ENCODE data around the gene SRPX.

DNA sequence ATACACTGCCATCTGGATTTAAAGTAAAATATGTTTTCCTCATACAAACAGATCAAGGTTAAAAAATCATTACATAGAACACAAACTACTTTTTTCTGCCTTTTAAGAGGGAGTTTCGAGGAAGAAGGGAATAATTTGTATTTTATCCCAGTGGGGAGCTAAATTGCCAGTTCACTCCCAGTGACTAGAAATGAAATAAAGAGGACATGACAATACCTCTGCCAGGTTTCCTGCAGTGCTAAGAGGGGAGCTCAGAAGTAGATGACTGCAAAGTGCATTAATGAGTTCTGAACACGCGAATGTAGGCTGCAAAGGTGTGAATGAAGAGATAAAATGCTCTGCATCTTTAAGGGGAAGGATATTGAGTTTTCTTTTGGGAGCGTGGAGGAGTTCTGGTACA is 69.7 kb downstream of the SRPX start:
- TF ChIP-seq CTCF (IDR thresholded peaks at IDR 0.05) (no peak), POLR2A (IDR thresholded peaks at IDR 0.05) (no peak)

Measured in Peyer's patch (tissue), 4 donors.